ENCODE measurements around the gene CPNE5. TPM values are rescaled to one million over a fixed set of nuclear protein-coding genes. Genes with fewer than 3 reads are reported as not detected.
A peak's percentile ranks its signal among the peaks of the same experiment; 100 is the strongest.

CPNE5 gene
- total RNA-seq, 2 experiments from 2014 or later, result 0.99 to 1.3 TPM

GRCh38 chr6:36752187-36752885 lies 86.9 kb downstream of the CPNE5 start:
- ATAC-seq (ENCODE audit: low read depth), result peak; percentile 46
- no peak for DNase-seq
- Mint-ChIP-seq H3K36me3 (peaks cover 1% of the 10 kb centered on the region), H3K9me3 (peaks cover 4% of the 10 kb centered on the region), H3K27me3 (no peaks in the 10 kb centered on the region), H3K4me3 (peak overlapping the region; percentile 36), H3K27ac (peak overlapping the region; percentile 89), H3K4me1 (peaks cover 40% of the 10 kb centered on the region)
- POLR2A ChIA-PET, result no interaction called here

- DNase-seq, result no peak
- H3K27me3 Mint-ChIP-seq, result no peaks in the 10 kb centered on the region
- H3K4me3 Mint-ChIP-seq, result peak overlapping the region; percentile 20
- peaks cover 35% of the 10 kb centered on the region for H3K4me1 Mint-ChIP-seq
- peaks cover 4% of the 10 kb centered on the region for H3K9me3 Mint-ChIP-seq
- ATAC-seq (ENCODE audit: low read depth), result no peak
- H3K27ac Mint-ChIP-seq, result peak overlapping the region; percentile 28
- peaks cover 1% of the 10 kb centered on the region for H3K36me3 Mint-ChIP-seq
- POLR2A ChIA-PET, result no interaction called here
Observed at GRCh38 chr6:36751833-36752186, 87.4 kb downstream of the CPNE5 start.

GRCh38 chr6:36751091-36751490 lies 88.2 kb downstream of the CPNE5 start:
- Mint-ChIP-seq H3K4me1 (peaks cover 29% of the 10 kb centered on the region), H3K27me3 (no peaks in the 10 kb centered on the region), H3K27ac (peak overlapping the region; percentile 61), H3K36me3 (peaks cover 1% of the 10 kb centered on the region), H3K4me3 (no peak overlapping the region), H3K9me3 (peaks cover 4% of the 10 kb centered on the region)
- ATAC-seq (ENCODE audit: low read depth), result no peak
- no peak for DNase-seq
- POLR2A ChIA-PET, result no interaction called here

GRCh38 chr6:36749829-36750489 lies 89.3 kb downstream of the CPNE5 start:
- H3K4me1 Mint-ChIP-seq, result peaks cover 18% of the 10 kb centered on the region
- H3K4me3 Mint-ChIP-seq, result no peak overlapping the region
- peaks cover 4% of the 10 kb centered on the region for H3K9me3 Mint-ChIP-seq
- H3K36me3 Mint-ChIP-seq, result peaks cover 1% of the 10 kb centered on the region
- POLR2A ChIA-PET, result no interaction called here
- H3K27ac Mint-ChIP-seq, result no peak overlapping the region
- no peak for DNase-seq
- ATAC-seq (ENCODE audit: low read depth), result no peak
- H3K27me3 Mint-ChIP-seq, result no peaks in the 10 kb centered on the region

- Mint-ChIP-seq H3K4me3 (no peak overlapping the region), H3K9me3 (peaks cover 4% of the 10 kb centered on the region), H3K27me3 (no peaks in the 10 kb centered on the region), H3K36me3 (peaks cover 1% of the 10 kb centered on the region), H3K4me1 (peaks cover 2% of the 10 kb centered on the region), H3K27ac (no peak overlapping the region)
- ATAC-seq (ENCODE audit: low read depth), result no peak
- POLR2A ChIA-PET, result no interaction called here
- no peak for DNase-seq
Observed at GRCh38 chr6:36746251-36746650, 93.0 kb downstream of the CPNE5 start.

- Mint-ChIP-seq H3K9me3 (peaks cover 4% of the 10 kb centered on the region), H3K4me3 (no peak overlapping the region), H3K36me3 (peaks cover 1% of the 10 kb centered on the region), H3K4me1 (peaks cover 2% of the 10 kb centered on the region), H3K27ac (no peak overlapping the region), H3K27me3 (no peaks in the 10 kb centered on the region)
- ATAC-seq (ENCODE audit: low read depth) (no peak), DNase-seq (no peak)
- POLR2A ChIA-PET, result no interaction called here
Observed at GRCh38 chr6:36745836-36746235, 93.4 kb downstream of the CPNE5 start.

GRCh38 chr6:36745283-36745682 lies 94.0 kb downstream of the CPNE5 start:
- ATAC-seq (ENCODE audit: low read depth) (no peak), DNase-seq (no peak)
- H3K4me1 Mint-ChIP-seq, result peaks cover 6% of the 10 kb centered on the region
- no peak overlapping the region for H3K4me3 Mint-ChIP-seq
- POLR2A ChIA-PET, result no interaction called here
- peaks cover 1% of the 10 kb centered on the region for H3K36me3 Mint-ChIP-seq
- peaks cover 4% of the 10 kb centered on the region for H3K9me3 Mint-ChIP-seq
- H3K27ac Mint-ChIP-seq, result no peak overlapping the region
- no peaks in the 10 kb centered on the region for H3K27me3 Mint-ChIP-seq

GRCh38 chr6:36744304-36744673 lies 95.0 kb downstream of the CPNE5 start:
- Mint-ChIP-seq H3K27ac (no peak overlapping the region), H3K4me3 (no peak overlapping the region)

GRCh38 chr6:36743538-36744303 lies 95.5 kb downstream of the CPNE5 start:
- peaks cover 3% of the 10 kb centered on the region for H3K9me3 Mint-ChIP-seq
- DNase-seq (no peak), ATAC-seq (ENCODE audit: low read depth) (no peak)
- H3K27me3 Mint-ChIP-seq, result no peaks in the 10 kb centered on the region
- H3K27ac Mint-ChIP-seq, result peak overlapping the region; percentile 53
- peaks cover 9% of the 10 kb centered on the region for H3K4me1 Mint-ChIP-seq
- no peaks in the 10 kb centered on the region for H3K36me3 Mint-ChIP-seq
- POLR2A ChIA-PET, result no interaction called here
- no peak overlapping the region for H3K4me3 Mint-ChIP-seq

More at GRCh38 chr6:36744304-36744673, 95.0 kb downstream of the CPNE5 start:
- Mint-ChIP-seq H3K4me1 (peaks cover 9% of the 10 kb centered on the region), H3K36me3 (no peaks in the 10 kb centered on the region), H3K9me3 (peaks cover 3% of the 10 kb centered on the region), H3K27me3 (no peaks in the 10 kb centered on the region)
- ATAC-seq (ENCODE audit: low read depth) (no peak), DNase-seq (no peak)
- POLR2A ChIA-PET, result no interaction called here

- ATAC-seq (ENCODE audit: low read depth), result no peak
- Mint-ChIP-seq H3K27ac (peak overlapping the region; percentile 23), H3K4me1 (peaks cover 9% of the 10 kb centered on the region), H3K4me3 (no peak overlapping the region), H3K36me3 (no peaks in the 10 kb centered on the region), H3K27me3 (no peaks in the 10 kb centered on the region), H3K9me3 (no peaks in the 10 kb centered on the region)
- POLR2A ChIA-PET, result no interaction called here
- DNase-seq, result no peak
Observed at GRCh38 chr6:36743032-36743431, 96.2 kb downstream of the CPNE5 start.

GRCh38 chr6:36742146-36742545 lies 97.1 kb downstream of the CPNE5 start:
- no peak for ATAC-seq (ENCODE audit: low read depth)
- no peaks in the 10 kb centered on the region for H3K36me3 Mint-ChIP-seq
- peaks cover 10% of the 10 kb centered on the region for H3K4me1 Mint-ChIP-seq
- no peak overlapping the region for H3K27ac Mint-ChIP-seq
- no peaks in the 10 kb centered on the region for H3K27me3 Mint-ChIP-seq
- POLR2A ChIA-PET, result no interaction called here
- DNase-seq, result no peak
- no peaks in the 10 kb centered on the region for H3K9me3 Mint-ChIP-seq
- no peak overlapping the region for H3K4me3 Mint-ChIP-seq

GRCh38 chr6:36740818-36741179 lies 98.4 kb downstream of the CPNE5 start:
- Mint-ChIP-seq H3K27me3 (no peaks in the 10 kb centered on the region), H3K27ac (no peak overlapping the region), H3K4me3 (no peak overlapping the region), H3K36me3 (no peaks in the 10 kb centered on the region), H3K9me3 (no peaks in the 10 kb centered on the region), H3K4me1 (peaks cover 12% of the 10 kb centered on the region)
- no peak for DNase-seq
- no peak for ATAC-seq (ENCODE audit: low read depth)
- POLR2A ChIA-PET, result no interaction called here

- Mint-ChIP-seq H3K4me3 (no peak overlapping the region), H3K27me3 (no peaks in the 10 kb centered on the region), H3K9me3 (no peaks in the 10 kb centered on the region), H3K27ac (no peak overlapping the region), H3K36me3 (no peaks in the 10 kb centered on the region), H3K4me1 (peaks cover 13% of the 10 kb centered on the region)
- DNase-seq, result no peak
- no peak for ATAC-seq (ENCODE audit: low read depth)
- POLR2A ChIA-PET, result no interaction called here
Observed at GRCh38 chr6:36739947-36740817, 99.1 kb downstream of the CPNE5 start.
